Stimulated activated naive CD4-positive, alpha-beta T cell (primary cell): ENCODE measurements around the gene AADACL3.
"Not testable (repeated sequence)": the region's sequence is repeated elsewhere in the genome, so short reads cannot be mapped to it uniquely, and the experiment has no call there.

Experiments
- DNase-seq, 6 experiments: peaks; one replicate each; lab custom pipeline; 2025; lab: John Stamatoyannopoulos, UW

The AADACL3 gene

GRCh38 chr1:12715896-12716437 lies at the start of gene AADACL3:
Gene AADACL3, plus strand, starts transcription at chr1:12716110. Its CDS starts 67 bp downstream, at chr1:12716177.
- DNase-seq: no peak

- no peak for DNase-seq
Measured at GRCh38 chr1:12666141-12666735, 49.7 kb upstream of the AADACL3 start.

GRCh38 chr1:12669529-12670068 lies 46.3 kb upstream of the AADACL3 start:
- DNase-seq: no peak

- no peak for DNase-seq
Measured at GRCh38 chr1:12674358-12674757, 41.6 kb upstream of the AADACL3 start.

DNA sequence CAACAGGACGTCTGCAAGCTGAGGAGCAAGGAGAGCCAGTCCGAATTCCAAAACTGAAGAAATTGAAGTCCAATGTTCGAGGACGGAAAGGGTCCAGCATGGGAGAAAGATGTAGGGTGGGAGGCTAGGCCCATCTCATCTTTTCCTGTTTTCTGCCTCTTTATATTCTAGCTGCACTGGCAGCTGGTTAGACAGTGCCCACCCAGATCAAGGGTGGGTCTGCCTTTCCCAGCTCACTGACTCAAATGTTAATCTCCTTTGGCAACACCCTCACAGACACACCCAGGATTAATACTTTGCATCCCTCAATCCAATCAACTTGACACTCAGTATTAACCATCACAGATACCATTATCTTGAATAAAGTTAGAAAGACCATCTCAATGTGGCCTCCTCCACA lies 39.8 kb upstream of the AADACL3 start:
- DNase-seq: not testable (repeated sequence)

DNA sequence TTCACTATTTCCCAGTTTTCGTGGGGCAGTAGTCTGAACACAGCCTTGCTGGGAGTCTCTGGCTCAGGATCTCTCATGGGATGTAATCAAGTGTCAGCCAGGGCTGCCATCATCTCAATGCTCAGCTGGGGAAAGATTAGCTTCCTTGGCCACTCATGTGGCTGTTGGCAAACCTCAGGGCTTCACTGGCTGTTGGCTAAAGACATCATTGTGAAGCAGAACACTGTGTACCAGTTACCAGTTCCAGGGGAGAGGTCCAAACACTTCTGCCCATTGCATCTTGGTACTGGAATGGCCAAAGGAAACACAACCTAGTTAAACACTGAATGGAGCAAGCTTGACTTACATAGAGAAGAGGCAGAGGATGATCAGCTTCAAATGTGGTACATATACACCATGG lies 38.3 kb upstream of the AADACL3 start:
- DNase-seq: no peak

DNA sequence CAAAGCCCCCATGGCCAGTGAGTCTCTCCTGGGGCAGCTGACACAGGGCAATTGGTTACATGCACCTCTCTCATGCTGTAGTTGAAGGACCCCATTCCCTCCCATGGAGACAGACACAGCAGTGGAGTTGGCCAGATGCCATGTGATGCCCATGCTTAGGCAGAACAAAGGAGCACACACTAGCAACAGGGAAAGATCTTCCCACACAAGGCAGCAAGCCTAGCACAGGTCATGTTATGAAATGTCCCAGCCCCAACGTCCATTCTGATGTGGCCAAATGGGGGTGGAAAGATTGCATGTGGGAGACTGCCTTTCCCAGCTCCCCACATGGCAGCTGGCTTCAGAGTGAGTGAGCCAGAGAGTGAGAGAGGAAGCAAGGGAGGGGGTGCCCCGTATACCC lies 37.6 kb upstream of the AADACL3 start:
- DNase-seq: no peak

DNA sequence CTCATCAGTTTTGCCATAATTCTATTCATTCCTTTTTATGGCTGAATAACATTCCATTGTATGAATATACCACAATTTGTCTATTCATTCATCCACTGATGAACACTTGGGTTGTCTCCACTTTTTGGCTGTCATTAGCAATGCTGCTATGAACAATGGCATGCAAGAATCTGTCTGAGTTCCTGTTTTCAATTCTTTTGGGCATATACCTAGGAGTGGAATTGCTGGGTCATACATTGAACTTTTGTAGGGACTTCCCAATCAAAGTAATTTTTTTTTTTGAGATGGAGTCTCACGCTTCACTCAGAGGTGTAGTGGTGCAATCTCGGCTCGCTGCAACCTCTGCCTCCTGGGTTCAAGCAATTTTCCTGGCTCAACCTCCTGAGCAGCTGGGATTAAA lies 37.1 kb upstream of the AADACL3 start:
- DNase-seq: no peak

DNA sequence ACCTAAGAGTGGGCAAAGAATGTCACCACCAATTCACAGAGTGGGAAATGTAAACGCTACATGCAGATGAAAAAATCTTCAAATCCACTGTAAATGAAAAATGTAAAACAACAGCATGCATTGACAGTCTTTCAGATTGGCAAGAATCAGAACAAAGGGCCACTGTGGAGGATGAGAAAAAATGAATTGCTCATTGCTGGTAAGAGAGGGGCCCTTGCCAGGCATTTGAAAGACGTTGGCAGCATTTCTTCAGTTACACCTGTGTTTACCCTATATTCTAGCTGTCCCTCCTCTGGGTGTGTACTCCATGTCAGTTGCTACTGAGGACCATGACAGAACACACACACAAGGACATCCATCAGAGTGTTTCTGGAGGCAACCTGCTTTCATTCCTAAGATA lies 25.8 kb upstream of the AADACL3 start:
- DNase-seq: no peak

- DNase-seq: no peak
Measured at GRCh38 chr1:12692967-12693782, 22.7 kb upstream of the AADACL3 start.

DNA sequence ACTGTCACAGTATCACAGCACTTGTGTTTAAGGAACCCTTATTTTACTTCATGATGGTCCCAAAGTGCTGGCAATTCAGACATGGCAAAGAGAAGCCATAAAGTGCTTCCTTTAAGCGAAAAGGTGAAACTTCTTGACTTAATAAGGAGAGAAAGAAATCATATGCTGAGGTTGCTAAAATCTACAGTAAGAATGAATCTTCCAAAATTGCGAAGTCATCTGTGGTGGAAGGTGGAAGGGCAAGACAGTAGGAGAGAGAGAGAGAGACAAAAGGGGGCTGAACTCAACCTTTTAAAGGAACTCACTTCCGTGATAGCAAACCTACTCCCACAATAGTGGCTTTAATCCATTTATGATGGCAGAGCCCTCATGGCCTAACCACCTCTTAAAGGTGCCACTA lies 19.3 kb upstream of the AADACL3 start:
- no peak for DNase-seq

GRCh38 chr1:12697397-12697796 lies 18.5 kb upstream of the AADACL3 start:
- no peak for DNase-seq

DNA sequence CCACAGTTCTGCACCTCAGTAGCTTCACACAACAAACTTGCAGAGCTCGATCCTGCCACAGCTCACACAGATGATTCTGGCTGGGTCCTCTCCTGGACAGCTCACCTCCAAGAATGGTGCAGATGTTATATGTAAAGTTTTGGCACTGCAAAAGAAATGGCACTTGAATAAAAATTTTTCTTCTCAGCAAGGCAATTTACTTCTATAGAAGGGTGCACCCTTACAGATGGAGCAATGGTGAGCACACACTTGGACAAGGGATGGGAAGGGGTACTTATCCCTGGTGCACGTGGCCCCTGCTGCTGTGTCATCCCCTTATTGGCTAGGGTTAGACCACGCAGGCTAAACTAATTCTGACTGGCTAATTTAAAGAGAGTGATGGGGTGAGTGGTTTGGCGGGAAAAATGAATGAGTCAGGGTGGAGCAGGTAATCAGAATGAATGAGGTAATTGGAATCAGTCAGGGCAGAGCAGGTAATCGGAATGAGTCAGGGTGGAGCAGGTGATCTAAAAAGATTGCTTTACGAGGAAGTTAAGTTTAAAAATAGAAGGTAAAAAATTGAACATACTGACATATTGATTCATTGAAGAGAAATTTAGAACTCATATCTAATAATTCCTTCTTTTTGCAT lies 12.0 kb upstream of the AADACL3 start:
- DNase-seq: no peak

GRCh38 chr1:12706061-12706460 lies 9.8 kb upstream of the AADACL3 start:
- DNase-seq: no peak

DNA sequence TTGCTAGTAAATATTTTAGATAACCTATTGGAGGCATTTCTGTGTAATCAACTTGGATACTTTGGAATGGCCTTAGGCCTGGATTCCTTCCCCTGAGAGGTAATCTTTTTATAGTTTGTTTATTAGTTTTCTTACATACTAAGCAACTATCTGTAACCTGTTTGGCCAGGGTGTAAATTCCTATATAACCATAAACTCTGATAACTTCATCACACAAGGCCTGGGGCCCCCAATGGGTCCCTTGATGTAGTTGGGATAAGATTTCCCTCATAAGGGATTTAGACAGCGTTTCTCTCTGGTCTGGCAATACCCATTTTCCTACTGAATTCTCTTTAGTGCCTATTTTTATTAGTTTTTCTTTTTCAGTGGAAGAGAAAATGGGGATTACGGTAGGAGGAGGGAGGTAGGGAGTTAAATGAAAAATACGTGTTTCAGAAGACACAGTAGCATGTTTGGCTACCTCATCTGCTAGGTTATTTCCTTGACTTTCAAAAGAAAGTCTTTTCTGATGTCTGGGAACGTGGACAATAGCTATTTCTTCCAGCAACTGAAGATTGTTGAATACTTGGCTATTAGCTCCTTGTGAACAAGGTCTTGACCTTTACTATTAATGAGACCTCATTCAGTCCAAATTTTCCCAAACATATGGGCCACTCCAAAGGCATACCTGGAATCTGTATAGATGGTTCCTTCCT lies 7.4 kb upstream of the AADACL3 start:
- no peak for DNase-seq

- no peak for DNase-seq
Measured at GRCh38 chr1:12709091-12709491, 6.8 kb upstream of the AADACL3 start.

GRCh38 chr1:12709696-12710095 lies 6.2 kb upstream of the AADACL3 start:
- DNase-seq: no peak

DNA sequence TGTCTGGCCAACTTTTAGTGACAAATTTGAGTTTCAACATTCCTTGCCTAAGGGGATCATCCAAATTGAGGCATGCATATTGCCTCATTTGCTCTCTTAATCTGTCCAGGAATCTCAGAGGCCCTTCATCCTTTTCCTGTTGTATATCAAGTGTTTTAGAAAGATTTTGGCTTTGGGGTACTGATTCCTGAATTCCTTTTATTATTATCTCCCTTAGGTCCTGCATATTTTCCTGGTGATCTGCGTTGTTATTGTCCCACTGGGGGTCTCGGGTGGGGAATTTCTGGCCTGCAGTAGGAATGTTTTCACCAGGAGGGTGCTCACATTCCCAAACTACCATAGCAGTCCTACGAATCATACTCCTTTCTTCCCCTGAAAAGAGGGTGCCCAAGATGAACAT lies 4.4 kb upstream of the AADACL3 start:
- DNase-seq: no peak

- no peak for DNase-seq
Measured at GRCh38 chr1:12712076-12712475, 3.8 kb upstream of the AADACL3 start.

GRCh38 chr1:12712929-12713328 lies 3.0 kb upstream of the AADACL3 start:
- no peak for DNase-seq

GRCh38 chr1:12713651-12714050 lies 2.3 kb upstream of the AADACL3 start:
- DNase-seq: not testable (repeated sequence)
